Stimulated activated CD4-positive, alpha-beta T cell treated with anti-CD3 and anti-CD28 coated beads, Interleukin-1b, Interleukin-23, amount 100 ng/mL, for 24 hours (primary cell): ENCODE results near the gene ARHGAP42.

Experiments used
- DNase-seq, 4 experiments: peaks; one replicate each; pipeline ENCODE4 v3.0.0-alpha.2; 2020; ENCODE audit warnings: low read depth in 4 of 4, low spot score in 1 of 4

ARHGAP42 gene

GRCh38 chr11:100682247-100682969 is 4.7 kb upstream of the ARHGAP42 start:
- DNase-seq = no peak

- no peak for DNase-seq
These were observed 4.0 kb upstream of the ARHGAP42 start for GRCh38 chr11:100683126-100683525.

DNA sequence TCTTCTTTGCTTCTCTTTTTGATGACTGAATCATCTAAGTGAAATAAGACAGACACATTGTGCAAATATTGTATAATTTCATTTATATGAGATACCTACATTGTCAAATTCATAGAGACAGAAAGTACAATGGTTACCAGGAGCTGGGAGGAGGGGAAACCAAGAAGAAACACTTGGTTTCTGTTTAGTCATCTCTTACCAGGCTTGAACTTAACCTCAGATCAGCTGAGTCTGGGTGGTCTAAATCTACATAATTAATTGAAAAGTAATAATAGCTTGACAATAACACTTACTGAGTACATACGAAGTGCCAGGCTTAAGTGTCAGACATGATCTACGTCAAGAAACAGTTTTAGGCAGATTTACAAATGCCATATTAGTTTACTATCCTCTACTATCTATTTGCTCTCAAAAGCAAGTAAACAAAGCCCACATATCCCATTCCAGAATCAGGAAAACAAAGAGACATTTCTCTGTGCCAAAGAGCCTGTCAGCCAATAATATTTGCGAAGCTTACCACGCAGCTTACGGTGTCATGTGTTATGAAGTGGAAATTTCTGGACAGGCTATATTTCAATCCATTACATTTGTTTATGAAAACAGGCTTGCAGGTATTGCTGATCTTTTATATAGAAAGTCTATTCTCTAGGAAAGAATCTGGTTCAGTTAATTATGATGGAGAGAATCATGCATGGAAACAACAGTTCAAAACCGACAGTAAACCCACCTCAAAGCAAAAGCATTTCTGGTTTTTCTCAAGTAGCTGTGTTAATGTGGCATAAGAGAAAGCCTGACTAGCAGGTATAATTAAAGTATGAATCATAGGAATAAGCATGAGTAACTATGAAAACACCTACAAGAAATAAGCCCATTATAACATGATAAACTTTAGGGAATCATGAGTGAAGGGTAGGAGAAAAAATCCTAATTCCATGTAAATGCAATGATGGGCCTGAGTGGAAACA is 2.7 kb upstream of the ARHGAP42 start:
- no peak for DNase-seq

- DNase-seq = no peak
These were observed 523 bp upstream of the ARHGAP42 start for GRCh38 chr11:100686476-100687053.

- DNase-seq = no peak
These were observed 725 bp downstream of the ARHGAP42 start for GRCh38 chr11:100687630-100688395.

GRCh38 chr11:100689141-100689540 is 2.1 kb downstream of the ARHGAP42 start:
- no peak for DNase-seq

GRCh38 chr11:100691896-100692653 is 5.0 kb downstream of the ARHGAP42 start:
- no peak for DNase-seq

- DNase-seq = no peak
These were observed 8.8 kb downstream of the ARHGAP42 start for GRCh38 chr11:100695911-100696310.

- no peak for DNase-seq
These were observed 16.1 kb downstream of the ARHGAP42 start for GRCh38 chr11:100703139-100703538.

DNA sequence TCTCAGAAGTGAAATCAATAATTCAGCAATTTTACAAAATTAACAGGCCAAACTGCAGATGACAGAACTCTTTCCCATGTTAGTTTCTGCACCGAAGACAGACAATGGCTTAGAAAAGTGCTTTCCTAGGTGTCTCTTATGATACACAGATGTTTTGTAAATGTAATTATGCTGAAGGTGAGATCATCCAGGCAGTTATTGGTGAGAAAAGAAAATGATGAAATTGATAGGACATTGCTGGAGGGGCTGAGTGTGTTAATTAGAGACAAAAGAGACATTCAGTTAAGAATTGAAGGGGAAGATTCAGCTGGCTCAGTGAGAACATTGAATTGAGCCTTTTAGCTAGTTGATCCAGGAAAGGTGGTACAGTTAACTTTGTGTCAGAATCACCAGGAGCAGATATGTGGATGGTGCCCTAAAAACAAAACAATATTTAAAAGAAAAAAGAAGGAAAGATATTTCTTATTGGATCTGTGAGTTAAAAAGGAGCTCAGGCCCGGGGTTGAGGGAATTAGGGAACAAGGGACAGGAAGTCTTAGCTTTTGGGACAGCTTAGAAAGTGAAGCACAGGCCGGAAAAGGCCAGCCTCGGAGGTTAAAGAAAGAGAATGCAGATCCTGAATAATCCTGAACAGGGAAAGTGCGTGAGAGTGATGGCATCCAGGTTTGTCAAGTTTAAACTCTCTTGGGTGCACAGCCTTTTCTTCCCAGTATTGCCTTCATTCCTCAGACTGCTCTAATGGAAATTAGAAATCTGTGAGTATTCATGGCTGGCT is 16.9 kb downstream of the ARHGAP42 start:
- DNase-seq = no peak

- DNase-seq = no peak
These were observed 18.4 kb downstream of the ARHGAP42 start for GRCh38 chr11:100705447-100705846.

- DNase-seq = no peak
These were observed 19.1 kb downstream of the ARHGAP42 start for GRCh38 chr11:100706179-100706578.

DNA sequence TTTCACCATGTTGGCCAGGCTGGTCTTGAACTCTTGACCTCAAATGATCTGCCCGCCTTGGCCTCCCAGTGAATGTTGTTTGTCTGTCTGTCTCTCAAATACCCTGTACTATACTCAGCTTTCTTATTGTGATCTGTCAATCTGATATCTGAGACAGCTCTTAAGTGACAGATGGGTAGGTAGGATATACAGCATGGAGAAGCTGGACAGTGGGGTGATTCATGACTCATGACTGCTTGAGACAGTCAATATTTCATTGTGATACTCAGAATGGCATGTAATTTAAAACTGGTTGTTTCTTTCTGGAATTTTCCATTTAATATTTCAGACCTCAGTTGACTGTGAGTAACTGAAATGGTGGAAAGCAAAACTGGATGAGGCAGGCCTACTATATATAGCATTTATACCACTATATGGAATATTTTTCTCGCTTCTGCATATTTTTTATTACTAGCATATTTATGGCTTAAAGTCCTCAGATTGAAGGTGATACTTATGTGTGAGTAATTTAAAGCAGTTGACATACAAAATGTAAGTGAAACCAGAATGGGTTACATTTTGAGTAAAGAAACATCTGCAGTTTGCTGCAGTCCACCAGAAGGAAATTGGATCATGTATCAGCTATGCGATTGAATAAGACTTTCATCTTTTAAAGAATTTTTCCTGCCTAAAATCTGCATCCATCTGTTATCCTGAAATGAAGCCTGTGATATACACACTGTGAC is 22.3 kb downstream of the ARHGAP42 start:
- DNase-seq = no peak

- DNase-seq = no peak
These were observed 24.9 kb downstream of the ARHGAP42 start for GRCh38 chr11:100711984-100712383.

DNA sequence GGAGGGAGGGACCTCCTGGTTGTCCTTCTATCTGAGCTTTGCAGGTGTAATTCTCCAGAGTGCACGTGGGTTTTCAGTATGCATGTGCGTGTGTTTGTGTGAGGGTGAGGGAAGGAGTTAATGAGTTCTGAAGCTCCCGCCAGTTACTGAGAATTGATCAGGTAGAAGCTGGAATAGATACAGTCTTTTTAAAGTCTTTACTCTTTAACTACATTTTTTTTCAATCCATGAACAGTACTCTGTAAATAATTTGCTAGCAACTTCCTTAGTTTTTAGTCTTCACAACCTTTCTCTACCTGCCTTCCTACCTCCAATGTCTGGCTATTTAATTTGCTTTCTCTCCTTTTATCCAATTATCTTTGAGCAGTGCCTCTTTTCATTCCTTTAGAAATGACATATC is 25.5 kb downstream of the ARHGAP42 start:
- no peak for DNase-seq

DNA sequence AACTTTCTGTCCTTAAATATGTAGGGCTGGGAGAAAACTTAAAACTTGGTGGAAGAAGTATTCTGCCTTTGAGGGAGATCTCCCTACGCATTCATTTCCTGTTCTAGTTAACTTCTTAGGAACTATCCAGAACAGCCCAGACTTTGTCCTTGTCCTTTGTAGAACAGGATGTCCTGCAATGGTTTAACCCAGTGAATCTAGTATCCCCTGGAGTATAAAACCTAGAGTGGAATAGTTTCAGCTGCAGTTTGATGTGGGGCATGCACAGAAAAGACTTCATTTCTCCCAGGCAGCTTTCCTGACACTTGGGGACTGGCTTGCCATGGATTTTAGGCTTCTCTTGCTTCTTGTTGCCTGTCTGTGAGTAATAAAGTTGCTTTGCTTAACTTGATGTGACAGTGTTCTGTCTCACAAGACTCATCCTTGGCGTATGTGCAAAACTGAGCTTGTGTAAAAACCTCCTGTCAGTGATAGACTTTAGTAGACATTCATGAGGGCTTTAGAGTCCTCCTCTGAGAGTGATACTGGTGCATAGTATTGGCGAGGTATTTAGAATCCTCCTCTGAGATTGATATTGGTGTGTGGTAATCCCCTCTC is 28.2 kb downstream of the ARHGAP42 start:
- no peak for DNase-seq

GRCh38 chr11:100716838-100717237 is 29.8 kb downstream of the ARHGAP42 start:
- DNase-seq = no peak

GRCh38 chr11:100719362-100719761 is 32.3 kb downstream of the ARHGAP42 start:
- no peak for DNase-seq

DNA sequence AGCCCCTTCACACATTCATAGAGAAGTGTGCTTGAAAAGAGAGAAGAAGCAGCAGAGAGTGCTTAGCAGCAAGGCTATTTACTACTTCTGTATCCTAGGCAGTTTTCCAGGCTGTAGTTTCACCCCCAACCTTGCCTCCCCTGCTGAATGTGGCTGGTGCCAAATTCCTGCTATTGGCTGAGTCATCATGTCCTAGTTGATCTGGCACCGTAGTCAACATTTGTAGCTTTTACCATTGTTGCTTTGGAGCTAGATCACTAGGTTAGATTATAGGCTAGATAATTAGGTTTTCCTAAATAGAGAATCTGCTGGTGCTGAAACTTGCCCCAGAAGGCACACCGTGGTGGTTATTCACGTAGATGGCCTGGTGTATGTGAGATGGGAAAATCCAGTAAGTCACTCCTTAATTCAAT is 32.7 kb downstream of the ARHGAP42 start:
- DNase-seq = no peak
